K562 (cell line): Measurements from ENCODE around the gene CDKN1C. TPM values are rescaled to one million over a fixed set of nuclear protein-coding genes. Genes with fewer than 3 reads are reported as not detected.
A peak's percentile ranks its signal among the peaks of the same experiment; 100 is the strongest.

Experiments used
- polyA plus RNA-seq, 8 experiments: library from polyadenylated mRNA; depleted of rRNA in 4 of 8; stranded (reverse) in 5 of 8; unstranded in 3 of 8; fragments of >200 nt; fragmentation: Nextera tagmentation in 2 of 8; fragmentation: Illumina TruSeq in 1 of 8; extraction: Ambion mirVana in 2 of 8; extraction: Trizol in 1 of 8; gene quantifications; 2 replicates each; pipeline versions ENCODE4 v1.2.1 to v1.2.3, GENCODE V29; 2011 to 2014; ENCODE audit warnings: inconsistent platforms in 1 of 8, missing spikeins in 1 of 8
- total RNA-seq, 7 experiments: library from RNA; depleted of rRNA in 6 of 7; stranded (reverse); fragments of >200 nt in 6 of 7; fragmentation: Illumina TruSeq in 2 of 7; extraction: Trizol in 2 of 7; gene quantifications; 2 replicates each; pipeline versions ENCODE4 v1.2.1 to v1.2.3, GENCODE V29; 2011 to 2021; ENCODE audit warnings: low replicate concordance in 1 of 7
- TF ChIP-seq, protein P1 (sequence below), 2 experiments: fragments of 450-650 bp in 1 of 2; sonication (generic) in 1 of 2; formaldehyde crosslinking in 1 of 2; IDR thresholded peaks; 2 replicates each; pipeline versions ENCODE4 v1.7.1 to v1.9.0; 2016 to 2022; ENCODE audit warnings: inconsistent platforms in 1 of 2, mild to moderate bottlenecking in 1 of 2, missing genetic modification reagents in 1 of 2
- TF ChIP-seq, protein P2 (sequence below): sonication (generic); formaldehyde crosslinking; IDR thresholded peaks from 2 replicates; pipeline ENCODE4 v1.8.1; 2023; ENCODE audit warnings: mild to moderate bottlenecking, missing genetic modification reagents

Gene CDKN1C
- total and polyA plus RNA-seq, 9 of the 15 experiments (the other 6 are each of a cell fraction or from before 2014, with no cell fraction given), result 2.8 to 21.1 (median 9.3) TPM

DNA sequence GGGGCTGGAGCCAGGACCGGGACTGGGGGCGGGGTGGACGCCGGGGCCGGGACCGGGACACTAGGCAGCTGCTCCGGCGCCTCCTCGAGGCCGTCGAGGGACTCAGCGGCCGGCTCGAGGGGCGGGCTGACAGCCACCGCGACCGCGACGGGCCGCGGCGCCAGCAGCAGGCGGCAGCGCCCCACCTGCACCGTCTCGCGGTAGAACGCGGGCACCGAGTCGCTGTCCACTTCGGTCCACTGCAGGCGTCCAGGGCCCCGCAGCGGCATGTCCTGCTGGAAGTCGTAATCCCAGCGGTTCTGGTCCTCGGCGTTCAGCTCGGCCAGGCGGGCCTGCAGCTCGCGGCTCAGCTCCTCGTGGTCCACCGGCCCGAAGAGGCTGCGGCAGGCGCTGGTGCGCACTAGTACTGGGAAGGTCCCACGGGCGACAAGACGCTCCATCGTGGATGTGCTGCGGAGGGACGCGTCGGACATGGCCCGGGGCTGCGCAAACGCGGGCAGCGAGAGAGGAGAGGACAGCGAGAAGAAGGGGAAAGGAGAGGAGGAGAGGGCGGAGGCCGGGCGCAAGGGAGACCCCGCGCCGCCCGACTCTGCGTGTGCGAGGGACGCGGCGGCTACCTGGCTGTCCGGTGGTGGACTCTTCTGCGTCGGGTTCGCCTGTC lies 428 bp downstream of the CDKN1C start (continued):
- TF ChIP-seq, protein P1, sequence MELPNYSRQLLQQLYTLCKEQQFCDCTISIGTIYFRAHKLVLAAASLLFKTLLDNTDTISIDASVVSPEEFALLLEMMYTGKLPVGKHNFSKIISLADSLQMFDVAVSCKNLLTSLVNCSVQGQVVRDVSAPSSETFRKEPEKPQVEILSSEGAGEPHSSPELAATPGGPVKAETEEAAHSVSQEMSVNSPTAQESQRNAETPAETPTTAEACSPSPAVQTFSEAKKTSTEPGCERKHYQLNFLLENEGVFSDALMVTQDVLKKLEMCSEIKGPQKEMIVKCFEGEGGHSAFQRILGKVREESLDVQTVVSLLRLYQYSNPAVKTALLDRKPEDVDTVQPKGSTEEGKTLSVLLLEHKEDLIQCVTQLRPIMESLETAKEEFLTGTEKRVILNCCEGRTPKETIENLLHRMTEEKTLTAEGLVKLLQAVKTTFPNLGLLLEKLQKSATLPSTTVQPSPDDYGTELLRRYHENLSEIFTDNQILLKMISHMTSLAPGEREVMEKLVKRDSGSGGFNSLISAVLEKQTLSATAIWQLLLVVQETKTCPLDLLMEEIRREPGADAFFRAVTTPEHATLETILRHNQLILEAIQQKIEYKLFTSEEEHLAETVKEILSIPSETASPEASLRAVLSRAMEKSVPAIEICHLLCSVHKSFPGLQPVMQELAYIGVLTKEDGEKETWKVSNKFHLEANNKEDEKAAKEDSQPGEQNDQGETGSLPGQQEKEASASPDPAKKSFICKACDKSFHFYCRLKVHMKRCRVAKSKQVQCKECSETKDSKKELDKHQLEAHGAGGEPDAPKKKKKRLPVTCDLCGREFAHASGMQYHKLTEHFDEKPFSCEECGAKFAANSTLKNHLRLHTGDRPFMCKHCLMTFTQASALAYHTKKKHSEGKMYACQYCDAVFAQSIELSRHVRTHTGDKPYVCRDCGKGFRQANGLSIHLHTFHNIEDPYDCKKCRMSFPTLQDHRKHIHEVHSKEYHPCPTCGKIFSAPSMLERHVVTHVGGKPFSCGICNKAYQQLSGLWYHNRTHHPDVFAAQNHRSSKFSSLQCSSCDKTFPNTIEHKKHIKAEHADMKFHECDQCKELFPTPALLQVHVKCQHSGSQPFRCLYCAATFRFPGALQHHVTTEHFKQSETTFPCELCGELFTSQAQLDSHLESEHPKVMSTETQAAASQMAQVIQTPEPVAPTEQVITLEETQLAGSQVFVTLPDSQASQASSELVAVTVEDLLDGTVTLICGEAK (IDR thresholded peaks at IDR 0.05), result peak; percentile 68
- TF ChIP-seq, protein P1 (CRISPR knock-in tag; IDR thresholded peaks at IDR 0.05), result peak; percentile 71
- TF ChIP-seq, protein P2, sequence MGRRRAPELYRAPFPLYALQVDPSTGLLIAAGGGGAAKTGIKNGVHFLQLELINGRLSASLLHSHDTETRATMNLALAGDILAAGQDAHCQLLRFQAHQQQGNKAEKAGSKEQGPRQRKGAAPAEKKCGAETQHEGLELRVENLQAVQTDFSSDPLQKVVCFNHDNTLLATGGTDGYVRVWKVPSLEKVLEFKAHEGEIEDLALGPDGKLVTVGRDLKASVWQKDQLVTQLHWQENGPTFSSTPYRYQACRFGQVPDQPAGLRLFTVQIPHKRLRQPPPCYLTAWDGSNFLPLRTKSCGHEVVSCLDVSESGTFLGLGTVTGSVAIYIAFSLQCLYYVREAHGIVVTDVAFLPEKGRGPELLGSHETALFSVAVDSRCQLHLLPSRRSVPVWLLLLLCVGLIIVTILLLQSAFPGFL (CRISPR knock-in tag), result no peak
